ENCODE measurements around the gene ERICH3.

DNA sequence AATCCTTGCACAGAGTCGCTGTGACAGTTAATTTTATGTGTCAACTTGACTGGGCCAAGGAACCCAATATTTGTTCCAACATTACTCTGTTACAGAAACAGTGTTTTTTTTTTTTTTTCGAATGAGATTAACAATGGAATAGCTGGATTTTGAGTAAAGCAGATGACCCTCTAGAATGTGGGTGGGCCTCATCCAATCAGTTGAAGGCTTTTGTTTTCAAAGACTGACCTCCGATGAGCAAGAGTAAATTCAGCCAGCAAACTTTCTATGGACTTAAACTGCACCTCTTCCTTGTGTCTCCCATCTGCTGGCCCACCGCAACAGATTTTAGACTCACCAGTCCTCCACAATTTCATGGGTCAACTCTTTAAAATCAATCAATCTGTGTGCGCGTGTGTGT, 42.2 kb upstream of the ERICH3 start:
- TF ChIP-seq, protein P1, sequence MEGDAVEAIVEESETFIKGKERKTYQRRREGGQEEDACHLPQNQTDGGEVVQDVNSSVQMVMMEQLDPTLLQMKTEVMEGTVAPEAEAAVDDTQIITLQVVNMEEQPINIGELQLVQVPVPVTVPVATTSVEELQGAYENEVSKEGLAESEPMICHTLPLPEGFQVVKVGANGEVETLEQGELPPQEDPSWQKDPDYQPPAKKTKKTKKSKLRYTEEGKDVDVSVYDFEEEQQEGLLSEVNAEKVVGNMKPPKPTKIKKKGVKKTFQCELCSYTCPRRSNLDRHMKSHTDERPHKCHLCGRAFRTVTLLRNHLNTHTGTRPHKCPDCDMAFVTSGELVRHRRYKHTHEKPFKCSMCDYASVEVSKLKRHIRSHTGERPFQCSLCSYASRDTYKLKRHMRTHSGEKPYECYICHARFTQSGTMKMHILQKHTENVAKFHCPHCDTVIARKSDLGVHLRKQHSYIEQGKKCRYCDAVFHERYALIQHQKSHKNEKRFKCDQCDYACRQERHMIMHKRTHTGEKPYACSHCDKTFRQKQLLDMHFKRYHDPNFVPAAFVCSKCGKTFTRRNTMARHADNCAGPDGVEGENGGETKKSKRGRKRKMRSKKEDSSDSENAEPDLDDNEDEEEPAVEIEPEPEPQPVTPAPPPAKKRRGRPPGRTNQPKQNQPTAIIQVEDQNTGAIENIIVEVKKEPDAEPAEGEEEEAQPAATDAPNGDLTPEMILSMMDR (IDR thresholded peaks at IDR 0.05; ENCODE audit: insufficient read depth, low read length), result no peak
- no peak for TF ChIP-seq POLR2AphosphoS5 (IDR thresholded peaks at IDR 0.05; ENCODE audit: low read depth)
- TF ChIP-seq, protein P2, sequence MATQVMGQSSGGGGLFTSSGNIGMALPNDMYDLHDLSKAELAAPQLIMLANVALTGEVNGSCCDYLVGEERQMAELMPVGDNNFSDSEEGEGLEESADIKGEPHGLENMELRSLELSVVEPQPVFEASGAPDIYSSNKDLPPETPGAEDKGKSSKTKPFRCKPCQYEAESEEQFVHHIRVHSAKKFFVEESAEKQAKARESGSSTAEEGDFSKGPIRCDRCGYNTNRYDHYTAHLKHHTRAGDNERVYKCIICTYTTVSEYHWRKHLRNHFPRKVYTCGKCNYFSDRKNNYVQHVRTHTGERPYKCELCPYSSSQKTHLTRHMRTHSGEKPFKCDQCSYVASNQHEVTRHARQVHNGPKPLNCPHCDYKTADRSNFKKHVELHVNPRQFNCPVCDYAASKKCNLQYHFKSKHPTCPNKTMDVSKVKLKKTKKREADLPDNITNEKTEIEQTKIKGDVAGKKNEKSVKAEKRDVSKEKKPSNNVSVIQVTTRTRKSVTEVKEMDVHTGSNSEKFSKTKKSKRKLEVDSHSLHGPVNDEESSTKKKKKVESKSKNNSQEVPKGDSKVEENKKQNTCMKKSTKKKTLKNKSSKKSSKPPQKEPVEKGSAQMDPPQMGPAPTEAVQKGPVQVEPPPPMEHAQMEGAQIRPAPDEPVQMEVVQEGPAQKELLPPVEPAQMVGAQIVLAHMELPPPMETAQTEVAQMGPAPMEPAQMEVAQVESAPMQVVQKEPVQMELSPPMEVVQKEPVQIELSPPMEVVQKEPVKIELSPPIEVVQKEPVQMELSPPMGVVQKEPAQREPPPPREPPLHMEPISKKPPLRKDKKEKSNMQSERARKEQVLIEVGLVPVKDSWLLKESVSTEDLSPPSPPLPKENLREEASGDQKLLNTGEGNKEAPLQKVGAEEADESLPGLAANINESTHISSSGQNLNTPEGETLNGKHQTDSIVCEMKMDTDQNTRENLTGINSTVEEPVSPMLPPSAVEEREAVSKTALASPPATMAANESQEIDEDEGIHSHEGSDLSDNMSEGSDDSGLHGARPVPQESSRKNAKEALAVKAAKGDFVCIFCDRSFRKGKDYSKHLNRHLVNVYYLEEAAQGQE (IDR thresholded peaks at IDR 0.05; ENCODE audit: insufficient replicate concordance, low read depth), result no peak
